IMR-90 (cell line): ENCODE results near the gene TEDC1. TPM values are rescaled to one million over a fixed set of nuclear protein-coding genes. Genes with fewer than 3 reads are reported as not detected.

Experiments
- ATAC-seq: fragments of 200-7000 bp; cut with Tn5 transposase; 2 replicates; pipeline ENCODE4 v1.9.1; 2020; ENCODE audit warnings: low read depth, mild to moderate bottlenecking, moderate library complexity
- BruUV-seq: library from RNA; stranded (reverse); fragments of 400-500 nt; replicated peaks from 2 replicates; lab custom pipeline; 2021; lab: Mats Ljungman, UMichigan
- CTCF ChIA-PET: fragments of 300-600 bp; formaldehyde crosslinking; extraction: SDS; loops from one replicate; lab custom pipeline; 2021; ENCODE audit warnings: antibody characterized with exemption; lab: Yijun Ruan, JAX
- POLR2A ChIA-PET: fragments of 300-600 bp; sonication (Branson Sonifier 250); formaldehyde crosslinking; loops from one replicate; lab custom pipeline; 2022; ENCODE audit warnings: antibody characterized with exemption; ENCODE audit not compliant: unreplicated experiment; lab: Charles Lee
- DNase-seq: peaks from one replicate; pipeline ENCODE4 v3.0.0; 2013
- H2AFZ ChIP-seq: replicated peaks from 2 replicates; pipeline ENCODE3; 2013; ENCODE audit warnings: low read length, mild to moderate bottlenecking; ENCODE audit not compliant: poor library complexity
- H2AK5ac ChIP-seq: 2 replicates; pipeline ENCODE4 v1.6.1; 2013; ENCODE audit warnings: low read depth, low read length, inconsistent platforms
- H2AK9ac ChIP-seq: replicated peaks from 2 replicates; pipeline ENCODE3; 2013; ENCODE audit warnings: mild to moderate bottlenecking, low read depth, low read length, moderate library complexity; ENCODE audit not compliant: poor library complexity
- H2BK120ac ChIP-seq: 2 replicates; pipeline ENCODE4 v1.6.1; 2013; ENCODE audit warnings: low read depth, low read length, inconsistent platforms
- H2BK15ac ChIP-seq: 3 replicates; pipeline ENCODE4 v1.6.1; 2013; ENCODE audit warnings: low read depth, low read length, inconsistent platforms
- H2BK20ac ChIP-seq: 2 replicates; pipeline ENCODE4 v1.6.1; 2013; ENCODE audit warnings: low read depth, mild to moderate bottlenecking, inconsistent platforms, low read length, moderate library complexity
- H2BK5ac ChIP-seq: 2 replicates; pipeline ENCODE4 v1.6.1; 2013; ENCODE audit warnings: mild to moderate bottlenecking, low read depth, low read length, inconsistent platforms; ENCODE audit not compliant: poor library complexity, severe bottlenecking
- H3K14ac ChIP-seq: replicated peaks from 2 replicates; pipeline ENCODE4 v1.6.1; 2013; ENCODE audit warnings: low read depth, low read length, inconsistent platforms
- H3K18ac ChIP-seq: 2 replicates; pipeline ENCODE4 v1.6.1; 2013; ENCODE audit warnings: low read depth, low read length, control low read depth
- H3K23ac ChIP-seq: 2 replicates; pipeline ENCODE4 v1.6.1; 2013; ENCODE audit warnings: low read depth, low read length, inconsistent platforms
- H3K27ac ChIP-seq: 2 replicates; pipeline ENCODE4 v1.5.1; 2013; ENCODE audit warnings: mild to moderate bottlenecking, control low read depth, low read length; ENCODE audit not compliant: insufficient read depth
- H3K27me3 ChIP-seq: 2 replicates; pipeline ENCODE4 v1.6.1; 2013; ENCODE audit warnings: low read length; ENCODE audit not compliant: control insufficient read depth, insufficient read depth
- H3K36me3 ChIP-seq: 2 replicates; pipeline ENCODE4 v1.6.1; 2013; ENCODE audit warnings: low read length, mixed read lengths; ENCODE audit not compliant: control insufficient read depth, insufficient read depth
- H3K4ac ChIP-seq: 2 replicates; pipeline ENCODE4 v1.6.1; 2013; ENCODE audit warnings: low read depth, low read length, inconsistent platforms
- H3K4me1 ChIP-seq: 2 replicates; pipeline ENCODE4 v1.6.1; 2013; ENCODE audit warnings: low read length, mixed read lengths; ENCODE audit not compliant: control insufficient read depth, insufficient read depth
- H3K4me2 ChIP-seq: 2 replicates; pipeline ENCODE4 v1.6.1; 2013; ENCODE audit warnings: low read depth, mild to moderate bottlenecking, control low read depth, low read length, moderate library complexity
- H3K4me3 ChIP-seq: 2 replicates; pipeline ENCODE4 v1.5.1; 2013; ENCODE audit warnings: low read depth, mild to moderate bottlenecking, control low read depth, low read length, moderate library complexity; ENCODE audit not compliant: insufficient read depth
- H3K56ac ChIP-seq: 2 replicates; pipeline ENCODE4 v1.6.1; 2013; ENCODE audit warnings: low read length, inconsistent platforms; ENCODE audit not compliant: insufficient read depth; ENCODE audit errors: extremely low read depth
- H3K79me1 ChIP-seq, 2 experiments: 2 replicates each; pipeline ENCODE4 v1.6.1; 2013; ENCODE audit warnings: low read length in 2 of 2, inconsistent platforms in 1 of 2, low read depth in 1 of 2
- H3K9ac ChIP-seq: 2 replicates; pipeline ENCODE4 v1.6.1; 2013; ENCODE audit warnings: low read depth, low read length, control low read depth
- H3K9me1 ChIP-seq: 2 replicates; pipeline ENCODE4 v1.6.1; 2013; ENCODE audit warnings: low read length, inconsistent platforms; ENCODE audit not compliant: insufficient read depth
- H3K9me3 ChIP-seq: 2 replicates; pipeline ENCODE4 v1.6.1; 2013; ENCODE audit warnings: low read length; ENCODE audit not compliant: control insufficient read depth, insufficient read depth
- H4K20me1 ChIP-seq: 2 replicates; pipeline ENCODE4 v1.6.1; 2013; ENCODE audit warnings: low read length, inconsistent platforms; ENCODE audit not compliant: insufficient read depth
- H4K5ac ChIP-seq: 2 replicates; pipeline ENCODE4 v1.6.1; 2013; ENCODE audit warnings: mild to moderate bottlenecking, low read depth, low read length, control low read depth
- H4K8ac ChIP-seq, 2 experiments: 2 replicates each; pipeline ENCODE4 v1.6.1; 2013; ENCODE audit warnings: low read depth in 2 of 2, low read length in 2 of 2, control low read depth in 1 of 2, inconsistent platforms in 1 of 2
- H4K91ac ChIP-seq: 2 replicates; pipeline ENCODE4 v1.6.1; 2013; ENCODE audit warnings: low read depth, low read length, inconsistent platforms; ENCODE audit not compliant: insufficient read depth
- BHLHE40 ChIP-seq: fragments of 150-350 bp; IDR thresholded peaks from 2 replicates; pipeline ENCODE4 v1.6.1; 2016; ENCODE audit warnings: mild to moderate bottlenecking, low read depth, low read length
- CEBPB ChIP-seq: IDR thresholded peaks from 2 replicates; pipeline ENCODE4 v1.6.1; 2012; ENCODE audit warnings: low read depth, low read length, improper control_type of control experiment
- CHD1 ChIP-seq: IDR thresholded peaks from 2 replicates; pipeline ENCODE4 v1.6.1; 2012; ENCODE audit warnings: low read depth, low read length, improper control_type of control experiment
- MAFK ChIP-seq: IDR thresholded peaks from 2 replicates; pipeline ENCODE4 v1.6.1; 2012; ENCODE audit warnings: low read depth, low read length, improper control_type of control experiment
- MAZ ChIP-seq: IDR thresholded peaks from 2 replicates; pipeline ENCODE4 v1.6.1; 2012; ENCODE audit warnings: low read depth, mild to moderate bottlenecking, low read length, improper control_type of control experiment, moderate library complexity, borderline replicate concordance
- MXI1 ChIP-seq: IDR thresholded peaks from 2 replicates; pipeline ENCODE4 v1.6.1; 2012; ENCODE audit warnings: low read depth, mild to moderate bottlenecking, low read length, moderate library complexity, borderline replicate concordance
- POLR2A ChIP-seq: IDR thresholded peaks from 2 replicates; pipeline ENCODE4 v1.6.1; 2012; ENCODE audit warnings: mild to moderate bottlenecking, low read depth, low read length
- RAD21 ChIP-seq: IDR thresholded peaks from 2 replicates; pipeline ENCODE4 v1.6.1; 2012; ENCODE audit warnings: low read length, improper control_type of control experiment
- RCOR1 ChIP-seq: IDR thresholded peaks from 2 replicates; pipeline ENCODE4 v1.6.1; 2012; ENCODE audit warnings: mild to moderate bottlenecking, low read length, improper control_type of control experiment; ENCODE audit not compliant: insufficient replicate concordance
- RFX5 ChIP-seq: IDR thresholded peaks from 2 replicates; pipeline ENCODE4 v1.8.0; 2012; ENCODE audit warnings: low read depth, mild to moderate bottlenecking, low read length, moderate library complexity
- SMC3 ChIP-seq: fragments of 150-350 bp; IDR thresholded peaks from 2 replicates; pipeline ENCODE4 v1.6.1; 2016; ENCODE audit warnings: low read depth, mild to moderate bottlenecking, antibody characterized with exemption, low read length, moderate library complexity
- WGBS, 2 experiments: methylation state at CpG; one replicate each; pipeline versions ENCODE4 v1.1.5 to v1.1.7; 2013; ENCODE audit warnings: missing lambda C conversion rate in 2 of 2; ENCODE audit not compliant: insufficient read length in 1 of 2; ENCODE audit errors: extremely low coverage in 2 of 2; 5-methylcytosine and 5-hydroxymethylcytosine counted together
- dilution Hi-C: fragments of 300-500 bp; cut with HindIII; formaldehyde crosslinking; loops from one replicate; pipeline ENCODE4 v1.14.3; 2018; ENCODE audit warnings: low sequenced_read_pairs; ENCODE audit not compliant: unreplicated experiment
- in situ Hi-C: fragments of 300-500 bp; cut with MboI; formaldehyde crosslinking; loops from 3 replicates; pipeline ENCODE4 v1.14.3; 2019; ENCODE audit warnings: low sequenced_read_pairs, inconsistent platforms, mixed read lengths
- intact Hi-C: fragments of 100-400 bp; cut with micrococcal nuclease; formaldehyde crosslinking; loops from 2 replicates; pipeline ENCODE4 v1.10.0; 2022
- polyA plus RNA-seq, 3 experiments: library from polyadenylated mRNA; depleted of rRNA; stranded (reverse); fragments of >200 nt; gene quantifications; 2 replicates each; pipeline ENCODE4 v1.2.3, GENCODE V29; 2012; ENCODE audit warnings: low replicate concordance in 1 of 3
- total RNA-seq: library from RNA; depleted of rRNA; stranded (reverse); fragments of >200 nt; gene quantifications from 2 replicates; pipeline ENCODE4 v1.2.3, GENCODE V29; 2012
- TF ChIP-seq, protein P1 (sequence below): conservative IDR thresholded peaks from 2 replicates; pipeline ENCODE4 v1.5.1; 2012; ENCODE audit warnings: mild to moderate bottlenecking, low read depth, low read length, improper control_type of control experiment
- TF ChIP-seq, protein P2 (sequence below): fragments of 150-350 bp; IDR thresholded peaks from 2 replicates; pipeline ENCODE4 v1.6.1; 2016; ENCODE audit warnings: low read depth, mild to moderate bottlenecking, low read length, moderate library complexity, borderline replicate concordance

The TEDC1 gene
- total and polyA plus RNA-seq, 2 of the 4 experiments (the other 2 are of a cell fraction), result 5.7 to 6.4 TPM

DNA sequence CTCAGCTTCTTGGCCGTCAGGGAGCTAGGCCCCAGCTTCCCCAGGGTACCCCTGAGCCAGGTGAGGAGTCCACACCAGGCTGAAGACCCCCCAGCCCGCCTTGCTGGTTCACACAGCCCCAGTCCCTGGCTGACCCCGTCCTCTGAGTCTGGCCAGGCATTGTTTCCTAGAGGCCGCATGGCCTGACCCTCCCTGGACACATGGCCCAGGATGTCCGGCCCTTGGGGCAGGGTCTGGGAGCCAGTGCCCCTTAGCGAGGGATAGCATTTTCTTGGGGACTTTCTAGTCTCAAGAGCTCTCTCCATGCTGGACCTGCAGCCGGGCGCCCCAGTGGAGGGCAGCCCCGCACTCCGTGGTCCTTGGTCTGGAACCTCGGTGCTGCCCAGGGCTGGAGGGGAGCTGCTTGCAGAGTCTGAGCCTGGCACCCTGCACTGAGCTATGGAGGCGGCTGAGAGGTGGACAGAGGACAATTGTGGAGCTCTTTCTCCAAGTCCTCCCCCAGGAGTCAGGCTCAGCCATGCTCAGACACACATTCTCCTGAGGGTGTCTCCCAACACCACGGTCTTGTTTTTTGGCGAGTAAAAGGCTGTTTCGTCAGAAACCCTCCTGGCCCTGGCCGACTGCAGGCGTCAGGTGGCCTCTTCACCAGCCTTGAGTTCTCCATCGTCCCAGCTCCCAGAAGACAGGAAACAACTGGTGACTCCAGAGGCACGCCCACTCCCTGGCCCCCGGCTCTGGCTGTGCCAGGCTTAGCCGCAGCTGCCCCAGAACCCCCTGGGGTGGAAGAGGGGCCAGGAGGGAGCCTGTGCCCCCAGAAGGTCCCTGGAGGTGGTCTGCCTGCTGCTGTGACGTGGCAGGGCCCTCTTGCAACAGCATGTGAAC is 34.1 kb upstream of the TEDC1 start:
- no peak overlapping the region for H3K56ac ChIP-seq
- H3K9ac ChIP-seq, result no peak overlapping the region
- H3K4ac ChIP-seq, result no peak overlapping the region
- H4K8ac ChIP-seq, result no peak overlapping the region
- no peaks in the 10 kb centered on the region for H3K9me1 ChIP-seq
- WGBS, 2 experiments, result 94% methylated on average over 11 of the region's 22 CpGs; no CpG with 5 or more reads in 1 of the 2 experiments
- no peak overlapping the region for H2BK15ac ChIP-seq
- intact Hi-C loops, result no loop called here
- dilution Hi-C loops, result no loop called here
- H3K27me3 ChIP-seq, result no peaks in the 10 kb centered on the region
- no peak overlapping the region for H2AK5ac ChIP-seq
- no peak overlapping the region for H3K23ac ChIP-seq
- CTCF ChIA-PET, result interaction anchor here (0.9 kb wide), 1 partner anchor 9 kb away, joined by 3 read pairs; no protein-coding TSS in a partner anchor
- H3K18ac ChIP-seq, result no peak overlapping the region
- H3K79me1 ChIP-seq, result 0 out of 4 replicates have a peak, but pooled peaks cover 0 to 5% of the 10 kb centered on the region in 2 experiments
- H3K36me3 ChIP-seq, result peaks cover 58% of the 10 kb centered on the region
- H3K9me3 ChIP-seq, result no peaks in the 10 kb centered on the region
- no peak overlapping the region for H2AK9ac ChIP-seq
- POLR2A ChIA-PET, result no interaction called here
- no TSS peak for BruUV-seq
- no peak overlapping the region for H2BK20ac ChIP-seq
- H3K14ac ChIP-seq, result no peak overlapping the region
- in situ Hi-C loops, result no loop called here
- no peak for TF ChIP-seq MAZ
- no peak for TF ChIP-seq MAFK
- TF ChIP-seq, protein P1, sequence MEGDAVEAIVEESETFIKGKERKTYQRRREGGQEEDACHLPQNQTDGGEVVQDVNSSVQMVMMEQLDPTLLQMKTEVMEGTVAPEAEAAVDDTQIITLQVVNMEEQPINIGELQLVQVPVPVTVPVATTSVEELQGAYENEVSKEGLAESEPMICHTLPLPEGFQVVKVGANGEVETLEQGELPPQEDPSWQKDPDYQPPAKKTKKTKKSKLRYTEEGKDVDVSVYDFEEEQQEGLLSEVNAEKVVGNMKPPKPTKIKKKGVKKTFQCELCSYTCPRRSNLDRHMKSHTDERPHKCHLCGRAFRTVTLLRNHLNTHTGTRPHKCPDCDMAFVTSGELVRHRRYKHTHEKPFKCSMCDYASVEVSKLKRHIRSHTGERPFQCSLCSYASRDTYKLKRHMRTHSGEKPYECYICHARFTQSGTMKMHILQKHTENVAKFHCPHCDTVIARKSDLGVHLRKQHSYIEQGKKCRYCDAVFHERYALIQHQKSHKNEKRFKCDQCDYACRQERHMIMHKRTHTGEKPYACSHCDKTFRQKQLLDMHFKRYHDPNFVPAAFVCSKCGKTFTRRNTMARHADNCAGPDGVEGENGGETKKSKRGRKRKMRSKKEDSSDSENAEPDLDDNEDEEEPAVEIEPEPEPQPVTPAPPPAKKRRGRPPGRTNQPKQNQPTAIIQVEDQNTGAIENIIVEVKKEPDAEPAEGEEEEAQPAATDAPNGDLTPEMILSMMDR, result no peak
- no peak for TF ChIP-seq SMC3
- TF ChIP-seq MXI1, result no peak
- TF ChIP-seq, protein P2, sequence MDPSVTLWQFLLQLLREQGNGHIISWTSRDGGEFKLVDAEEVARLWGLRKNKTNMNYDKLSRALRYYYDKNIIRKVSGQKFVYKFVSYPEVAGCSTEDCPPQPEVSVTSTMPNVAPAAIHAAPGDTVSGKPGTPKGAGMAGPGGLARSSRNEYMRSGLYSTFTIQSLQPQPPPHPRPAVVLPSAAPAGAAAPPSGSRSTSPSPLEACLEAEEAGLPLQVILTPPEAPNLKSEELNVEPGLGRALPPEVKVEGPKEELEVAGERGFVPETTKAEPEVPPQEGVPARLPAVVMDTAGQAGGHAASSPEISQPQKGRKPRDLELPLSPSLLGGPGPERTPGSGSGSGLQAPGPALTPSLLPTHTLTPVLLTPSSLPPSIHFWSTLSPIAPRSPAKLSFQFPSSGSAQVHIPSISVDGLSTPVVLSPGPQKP, result no peak
- no peak for TF ChIP-seq BHLHE40
- no peak for TF ChIP-seq RCOR1
- no peak for TF ChIP-seq POLR2A
- TF ChIP-seq RAD21, result no peak
- no peak for TF ChIP-seq CEBPB
- no peak for TF ChIP-seq RFX5
- no peak for TF ChIP-seq CHD1
- H2BK5ac ChIP-seq, result no peak overlapping the region
- no peak overlapping the region for H3K27ac ChIP-seq
- no peak overlapping the region for H4K5ac ChIP-seq
- H2AFZ ChIP-seq, result no peak overlapping the region
- H4K91ac ChIP-seq, result no peak overlapping the region
- ATAC-seq (no peak), DNase-seq (no peak)
- no peak overlapping the region for H2BK120ac ChIP-seq
- H3K4me2 ChIP-seq, result no peak overlapping the region
- H3K4me1 ChIP-seq, result no peaks in the 10 kb centered on the region
- H4K20me1 ChIP-seq, result no peaks in the 10 kb centered on the region; the same call in 1 of the 2 replicates
- H3K4me3 ChIP-seq, result no peak overlapping the region
